GM10266 (cell line): ENCODE measurements around the gene BLOC1S1.

ENCODE experiments used
- DNase-seq: peaks from one replicate; pipeline ENCODE4 v3.0.0; 2012; ENCODE audit errors: extremely low spot score
- CTCF ChIP-seq: IDR thresholded peaks from 2 replicates; pipeline ENCODE4 v1.5.1; 2012; ENCODE audit warnings: mild to moderate bottlenecking, low read depth; ENCODE audit not compliant: control insufficient read depth, insufficient read depth; ENCODE audit errors: missing control alignments

The BLOC1S1 gene

GRCh38 chr12:55694651-55695050, 21.2 kb upstream of the BLOC1S1 start:
- no peak for TF ChIP-seq CTCF
- no peak for DNase-seq

GRCh38 chr12:55695349-55695748, 20.5 kb upstream of the BLOC1S1 start:
- DNase-seq = no peak
- TF ChIP-seq CTCF = no peak

- no peak for TF ChIP-seq CTCF
- DNase-seq = no peak
Measured at GRCh38 chr12:55696141-55696540, 19.7 kb upstream of the BLOC1S1 start.

- TF ChIP-seq CTCF = no peak
- DNase-seq = no peak
Measured at GRCh38 chr12:55696796-55697462, 18.9 kb upstream of the BLOC1S1 start.

GRCh38 chr12:55697686-55698085, 18.2 kb upstream of the BLOC1S1 start:
- no peak for DNase-seq
- no peak for TF ChIP-seq CTCF

GRCh38 chr12:55698241-55698955, 17.4 kb upstream of the BLOC1S1 start:
- DNase-seq = no peak
- TF ChIP-seq CTCF = no peak

- DNase-seq = no peak
- TF ChIP-seq CTCF = no peak
Measured at GRCh38 chr12:55698965-55699364, 16.9 kb upstream of the BLOC1S1 start.
